ENCODE results near the gene MAP3K12. TPM values are rescaled to one million over a fixed set of nuclear protein-coding genes. Genes with fewer than 3 reads are reported as not detected.

MAP3K12 gene
- total RNA-seq, 1 donor from 2014 or later, result 31.6 TPM

DNA sequence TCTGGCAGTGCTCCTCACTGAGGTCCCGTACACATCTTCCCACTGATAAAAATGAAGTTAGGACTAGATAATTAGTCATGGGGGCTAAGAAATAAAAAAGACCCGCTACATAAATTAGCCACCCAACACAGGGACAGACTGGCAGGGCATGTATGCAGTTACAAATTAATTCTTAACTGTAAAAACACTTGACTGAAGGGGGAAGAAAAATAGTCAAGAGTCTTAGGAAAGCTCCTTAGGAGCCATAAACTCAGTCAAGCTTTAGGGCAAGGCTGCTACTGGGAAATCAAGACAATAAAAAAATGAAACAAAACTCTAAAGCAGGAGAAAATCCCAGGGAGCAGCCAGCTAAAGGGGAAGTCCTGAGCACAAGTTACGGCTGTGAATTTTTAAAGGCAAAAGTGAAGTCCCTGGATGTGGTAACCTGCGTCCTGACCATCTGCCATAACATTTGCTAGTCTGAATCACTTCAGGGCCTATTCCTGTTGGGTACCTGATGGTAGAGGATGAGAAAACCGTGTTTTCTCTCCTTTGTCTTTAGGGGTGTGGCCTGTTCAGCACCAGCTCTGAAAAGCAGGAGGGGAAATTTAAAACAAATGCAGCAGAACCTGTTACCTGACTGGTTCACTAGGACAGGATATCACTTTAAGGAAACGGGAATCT lies 15.5 kb upstream of the MAP3K12 start:
- no peaks in the 10 kb centered on the region for H3K4me1 Mint-ChIP-seq (ENCODE audit: unreplicated experiment)
- H3K27me3 Mint-ChIP-seq, result no peaks in the 10 kb centered on the region
- no peak for DNase-seq (ENCODE audit: extremely low spot score, unreplicated experiment)
- no peaks in the 10 kb centered on the region for H3K9me3 Mint-ChIP-seq
- H3K4me3 Mint-ChIP-seq, result no peak overlapping the region
- peaks cover 8% of the 10 kb centered on the region for H3K36me3 Mint-ChIP-seq
- peak overlapping the region; percentile 66 for H3K27ac Mint-ChIP-seq
- no peak for TF ChIP-seq CTCF (conservative IDR thresholded peaks at IDR 0.05)

- no peak for TF ChIP-seq CTCF (conservative IDR thresholded peaks at IDR 0.05)
- no peak overlapping the region for H3K4me3 Mint-ChIP-seq
- H3K27me3 Mint-ChIP-seq, result no peaks in the 10 kb centered on the region
- H3K9me3 Mint-ChIP-seq, result no peaks in the 10 kb centered on the region
- H3K27ac Mint-ChIP-seq, result no peak overlapping the region
- no peak for DNase-seq (ENCODE audit: extremely low spot score, unreplicated experiment)
- no peaks in the 10 kb centered on the region for H3K4me1 Mint-ChIP-seq (ENCODE audit: unreplicated experiment)
- H3K36me3 Mint-ChIP-seq, result peaks cover 8% of the 10 kb centered on the region
These were observed 14.6 kb upstream of the MAP3K12 start for GRCh38 chr12:53513712-53514410.

DNA sequence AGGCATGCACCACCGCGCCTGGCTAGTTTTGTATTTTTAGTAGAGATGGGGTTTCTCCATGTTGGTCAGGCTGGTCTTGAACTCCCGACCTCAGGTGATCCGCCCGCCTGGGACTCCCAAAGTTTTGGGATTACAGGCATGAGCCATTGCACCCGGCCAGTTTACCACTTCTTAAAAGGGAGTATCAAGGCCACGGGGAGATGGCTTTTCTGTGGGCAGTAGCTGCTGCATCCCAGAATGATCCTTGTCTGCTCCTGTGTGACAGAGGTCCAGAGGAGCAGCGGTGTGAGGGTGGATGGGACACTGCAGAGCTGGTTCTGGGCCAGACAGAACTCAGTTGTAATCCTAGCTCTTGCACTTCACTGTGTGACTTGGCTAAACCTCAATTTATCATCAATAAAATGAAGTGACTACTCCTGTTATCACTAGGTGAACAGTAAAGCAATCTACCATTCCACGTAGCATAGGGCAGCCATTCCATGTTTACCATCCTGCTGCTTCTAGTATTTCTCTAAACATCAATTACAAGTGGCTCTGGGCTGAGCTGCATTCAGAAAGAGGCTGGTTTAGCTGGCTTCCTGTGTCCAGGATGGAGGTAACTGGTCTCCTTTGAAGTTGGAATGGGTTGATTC lies 11.0 kb upstream of the MAP3K12 start:
- H3K9me3 Mint-ChIP-seq, result no peaks in the 10 kb centered on the region
- no peak for TF ChIP-seq CTCF (conservative IDR thresholded peaks at IDR 0.05)
- no peak overlapping the region for H3K4me3 Mint-ChIP-seq
- peaks cover 4% of the 10 kb centered on the region for H3K36me3 Mint-ChIP-seq
- H3K27ac Mint-ChIP-seq, result no peak overlapping the region
- DNase-seq (ENCODE audit: extremely low spot score, unreplicated experiment), result no peak
- peaks cover 4% of the 10 kb centered on the region for H3K4me1 Mint-ChIP-seq (ENCODE audit: unreplicated experiment)
- H3K27me3 Mint-ChIP-seq, result no peaks in the 10 kb centered on the region

DNA sequence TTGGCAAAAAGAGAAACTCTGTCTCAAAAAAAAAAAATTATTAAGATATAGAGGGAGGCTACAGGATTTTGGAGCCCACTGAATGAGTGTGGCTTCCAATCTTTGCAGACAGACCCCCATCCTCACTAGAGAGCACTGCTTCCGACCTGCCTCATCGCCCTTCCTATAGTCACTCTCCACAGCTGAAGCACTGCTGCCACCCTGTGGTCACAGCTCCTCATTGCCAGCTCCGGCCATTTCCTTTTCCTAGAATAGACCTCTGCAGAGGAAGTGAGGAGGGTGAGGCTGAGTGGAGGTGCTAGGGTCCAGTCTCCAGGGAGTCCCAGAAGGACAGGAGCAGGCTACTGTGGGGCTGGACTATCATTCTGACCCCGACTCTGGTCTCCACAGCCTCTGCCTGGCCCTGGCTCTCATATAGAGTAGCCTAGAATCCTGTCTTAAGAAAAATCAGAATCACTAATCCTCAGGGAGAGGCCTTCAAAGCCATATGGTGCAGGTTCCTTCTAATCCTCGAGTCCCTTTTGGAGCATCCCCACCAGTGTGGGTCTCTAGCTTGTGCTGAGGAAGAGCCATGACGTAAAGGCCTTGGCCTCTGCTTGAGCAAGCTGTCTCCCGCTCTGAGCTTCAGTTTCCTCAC lies 9.4 kb upstream of the MAP3K12 start:
- peak; percentile 95 for TF ChIP-seq CTCF (conservative IDR thresholded peaks at IDR 0.05)
- peaks cover 4% of the 10 kb centered on the region for H3K4me1 Mint-ChIP-seq (ENCODE audit: unreplicated experiment)
- H3K27ac Mint-ChIP-seq, result peak overlapping the region; percentile 73
- peak; percentile 85 for DNase-seq (ENCODE audit: extremely low spot score, unreplicated experiment)
- no peaks in the 10 kb centered on the region for H3K27me3 Mint-ChIP-seq
- H3K4me3 Mint-ChIP-seq, result no peak overlapping the region
- H3K9me3 Mint-ChIP-seq, result no peaks in the 10 kb centered on the region
- H3K36me3 Mint-ChIP-seq, result no peaks in the 10 kb centered on the region

GRCh38 chr12:53507603-53507885 lies 8.3 kb upstream of the MAP3K12 start:
- no peak for DNase-seq (ENCODE audit: extremely low spot score, unreplicated experiment)
- Mint-ChIP-seq H3K4me3 (no peak overlapping the region), H3K27ac (no peak overlapping the region), H3K36me3 (no peaks in the 10 kb centered on the region), H3K4me1 (ENCODE audit: unreplicated experiment) (peaks cover 4% of the 10 kb centered on the region), H3K9me3 (no peaks in the 10 kb centered on the region), H3K27me3 (no peaks in the 10 kb centered on the region)
- TF ChIP-seq CTCF (conservative IDR thresholded peaks at IDR 0.05), result no peak

Measured in type B pancreatic cell (in vitro differentiated cells).